Osteocyte (in vitro differentiated cells): ENCODE results near the gene LDLR. TPM values are rescaled to one million over a fixed set of nuclear protein-coding genes. Genes with fewer than 3 reads are reported as not detected.

Experiments used
- DNase-seq: peaks from one replicate; pipeline ENCODE4 v3.0.0; 2021; ENCODE audit warnings: mixed read lengths; ENCODE audit not compliant: unreplicated experiment; ENCODE audit errors: extremely low spot score
- H3K27ac Mint-ChIP-seq: one replicate; pipeline ENCODE4 v1.8.0; 2021; ENCODE audit warnings: mild to moderate bottlenecking, mixed read lengths; ENCODE audit not compliant: unreplicated experiment
- H3K27me3 Mint-ChIP-seq: one replicate; pipeline ENCODE4 v1.8.0; 2021; ENCODE audit warnings: mixed read lengths; ENCODE audit not compliant: unreplicated experiment
- H3K36me3 Mint-ChIP-seq: one replicate; pipeline ENCODE4 v1.8.0; 2021; ENCODE audit warnings: mixed read lengths; ENCODE audit not compliant: unreplicated experiment
- H3K4me1 Mint-ChIP-seq: one replicate; pipeline ENCODE4 v1.8.0; 2021; ENCODE audit warnings: mixed read lengths; ENCODE audit not compliant: unreplicated experiment
- H3K4me3 Mint-ChIP-seq: one replicate; pipeline ENCODE4 v1.8.0; 2021; ENCODE audit warnings: mild to moderate bottlenecking, moderate library complexity, mixed read lengths; ENCODE audit not compliant: unreplicated experiment
- H3K9me3 Mint-ChIP-seq: one replicate; pipeline ENCODE4 v1.8.0; 2021; ENCODE audit warnings: mixed read lengths; ENCODE audit not compliant: unreplicated experiment
- total RNA-seq: library from RNA; stranded (reverse); gene quantifications from 2 replicates; pipeline ENCODE4 v1.2.1, GENCODE V29; 2021
- TF ChIP-seq, protein P1 (sequence below): fragments of 200-600 bp; sonication (generic); IDR thresholded peaks from 2 replicates; pipeline ENCODE4 v1.5.0; 2021; ENCODE audit warnings: antibody characterized with exemption, mild to moderate bottlenecking, moderate library complexity

The LDLR gene
- total RNA-seq, 1 donor from 2014 or later: 96.9 TPM

DNA sequence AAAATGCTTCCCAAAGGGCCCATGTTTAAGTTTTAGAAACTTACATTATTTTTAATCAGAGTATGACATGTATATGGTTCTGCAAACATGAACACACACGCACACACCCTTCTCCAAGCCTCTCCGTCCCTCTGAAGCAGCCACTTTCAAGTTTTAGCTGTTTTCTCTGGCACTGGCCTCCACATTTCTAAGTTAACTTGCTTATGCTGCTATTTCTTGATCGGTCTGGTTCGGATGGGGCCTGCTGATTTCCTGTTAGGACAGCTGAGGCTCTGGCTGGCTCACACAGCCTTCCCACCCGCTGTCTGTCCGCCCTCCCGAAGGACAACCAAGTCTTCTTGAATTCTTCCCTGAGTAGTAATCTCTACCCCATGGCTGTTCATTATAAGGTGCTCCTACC lies 61.9 kb downstream of the LDLR start:
- TF ChIP-seq, protein P1, sequence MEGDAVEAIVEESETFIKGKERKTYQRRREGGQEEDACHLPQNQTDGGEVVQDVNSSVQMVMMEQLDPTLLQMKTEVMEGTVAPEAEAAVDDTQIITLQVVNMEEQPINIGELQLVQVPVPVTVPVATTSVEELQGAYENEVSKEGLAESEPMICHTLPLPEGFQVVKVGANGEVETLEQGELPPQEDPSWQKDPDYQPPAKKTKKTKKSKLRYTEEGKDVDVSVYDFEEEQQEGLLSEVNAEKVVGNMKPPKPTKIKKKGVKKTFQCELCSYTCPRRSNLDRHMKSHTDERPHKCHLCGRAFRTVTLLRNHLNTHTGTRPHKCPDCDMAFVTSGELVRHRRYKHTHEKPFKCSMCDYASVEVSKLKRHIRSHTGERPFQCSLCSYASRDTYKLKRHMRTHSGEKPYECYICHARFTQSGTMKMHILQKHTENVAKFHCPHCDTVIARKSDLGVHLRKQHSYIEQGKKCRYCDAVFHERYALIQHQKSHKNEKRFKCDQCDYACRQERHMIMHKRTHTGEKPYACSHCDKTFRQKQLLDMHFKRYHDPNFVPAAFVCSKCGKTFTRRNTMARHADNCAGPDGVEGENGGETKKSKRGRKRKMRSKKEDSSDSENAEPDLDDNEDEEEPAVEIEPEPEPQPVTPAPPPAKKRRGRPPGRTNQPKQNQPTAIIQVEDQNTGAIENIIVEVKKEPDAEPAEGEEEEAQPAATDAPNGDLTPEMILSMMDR: no peak
- peak overlapping the region; percentile 95 for H3K27ac Mint-ChIP-seq
- H3K4me3 Mint-ChIP-seq: no peak overlapping the region

DNA sequence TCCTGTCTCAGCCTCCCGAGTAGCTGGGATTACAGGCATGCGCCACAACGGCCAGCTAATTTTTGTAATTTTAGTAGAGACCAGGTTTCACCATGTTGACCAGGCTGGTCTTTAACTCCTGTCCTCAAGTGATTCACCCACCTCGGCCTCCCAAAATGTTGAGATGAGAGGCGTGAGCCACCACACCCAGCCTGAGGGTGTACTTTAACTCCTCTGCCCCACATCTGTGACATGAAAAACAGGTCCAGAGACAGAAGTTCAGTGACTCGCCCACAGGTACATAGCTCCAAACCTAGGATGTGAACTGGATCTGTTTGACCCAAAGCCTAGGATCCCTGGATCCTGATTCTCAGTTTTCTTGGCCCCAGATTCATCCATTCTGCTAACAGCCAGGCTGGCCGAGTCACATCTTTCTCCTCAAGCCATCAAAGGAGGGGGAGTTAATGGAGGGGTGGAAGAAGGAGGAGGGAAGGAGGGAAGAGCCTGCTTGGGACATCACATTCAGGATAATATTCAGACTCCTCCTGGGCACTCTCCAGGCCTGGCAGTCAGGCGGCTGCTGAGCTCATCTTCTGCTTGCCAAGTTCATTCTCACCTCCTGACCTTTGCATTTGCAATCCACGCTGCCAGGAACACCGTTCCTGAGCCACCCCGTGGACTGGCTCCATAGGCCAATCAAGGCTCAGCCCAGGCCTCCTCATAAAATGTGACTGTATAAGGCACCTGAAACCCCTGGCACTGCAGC lies 63.2 kb downstream of the LDLR start:
- no peaks in the 10 kb centered on the region for H3K9me3 Mint-ChIP-seq
- TF ChIP-seq, protein P1: no peak
- no peaks in the 10 kb centered on the region for H3K36me3 Mint-ChIP-seq
- peaks cover 47% of the 10 kb centered on the region for H3K4me1 Mint-ChIP-seq
- H3K27me3 Mint-ChIP-seq: no peaks in the 10 kb centered on the region
- peak overlapping the region; percentile 28 for H3K4me3 Mint-ChIP-seq
- no peak for DNase-seq
- H3K27ac Mint-ChIP-seq: peak overlapping the region; percentile 95

More for the DNA sequence above, 61.9 kb downstream of the LDLR start:
- Mint-ChIP-seq H3K9me3 (no peaks in the 10 kb centered on the region), H3K27me3 (no peaks in the 10 kb centered on the region), H3K4me1 (peaks cover 42% of the 10 kb centered on the region), H3K36me3 (peaks cover 2% of the 10 kb centered on the region)
- DNase-seq: no peak

DNA sequence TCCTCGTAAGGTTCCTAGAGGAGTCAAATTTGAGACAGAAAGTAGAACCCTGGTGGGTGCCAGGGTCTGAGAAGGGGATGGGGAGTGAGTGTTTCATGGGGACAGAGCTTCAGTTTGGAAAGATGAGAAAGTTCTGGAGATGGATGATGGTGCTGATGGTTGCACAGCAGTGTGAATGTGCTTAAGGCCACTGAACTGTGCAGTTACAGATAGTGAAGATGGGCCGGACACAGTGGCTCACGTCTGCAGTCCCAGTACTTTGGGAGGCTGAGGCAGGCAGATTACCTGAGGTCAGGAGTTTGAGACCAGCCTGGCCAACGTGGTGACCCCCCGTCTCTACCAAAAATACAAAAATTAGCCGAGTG lies 65.4 kb downstream of the LDLR start:
- no peaks in the 10 kb centered on the region for H3K36me3 Mint-ChIP-seq
- TF ChIP-seq, protein P1: no peak
- H3K9me3 Mint-ChIP-seq: no peaks in the 10 kb centered on the region
- H3K4me1 Mint-ChIP-seq: peaks cover 51% of the 10 kb centered on the region
- DNase-seq: no peak
- H3K4me3 Mint-ChIP-seq: peak overlapping the region; percentile 78
- no peaks in the 10 kb centered on the region for H3K27me3 Mint-ChIP-seq
- H3K27ac Mint-ChIP-seq: peak overlapping the region; percentile 67

DNA sequence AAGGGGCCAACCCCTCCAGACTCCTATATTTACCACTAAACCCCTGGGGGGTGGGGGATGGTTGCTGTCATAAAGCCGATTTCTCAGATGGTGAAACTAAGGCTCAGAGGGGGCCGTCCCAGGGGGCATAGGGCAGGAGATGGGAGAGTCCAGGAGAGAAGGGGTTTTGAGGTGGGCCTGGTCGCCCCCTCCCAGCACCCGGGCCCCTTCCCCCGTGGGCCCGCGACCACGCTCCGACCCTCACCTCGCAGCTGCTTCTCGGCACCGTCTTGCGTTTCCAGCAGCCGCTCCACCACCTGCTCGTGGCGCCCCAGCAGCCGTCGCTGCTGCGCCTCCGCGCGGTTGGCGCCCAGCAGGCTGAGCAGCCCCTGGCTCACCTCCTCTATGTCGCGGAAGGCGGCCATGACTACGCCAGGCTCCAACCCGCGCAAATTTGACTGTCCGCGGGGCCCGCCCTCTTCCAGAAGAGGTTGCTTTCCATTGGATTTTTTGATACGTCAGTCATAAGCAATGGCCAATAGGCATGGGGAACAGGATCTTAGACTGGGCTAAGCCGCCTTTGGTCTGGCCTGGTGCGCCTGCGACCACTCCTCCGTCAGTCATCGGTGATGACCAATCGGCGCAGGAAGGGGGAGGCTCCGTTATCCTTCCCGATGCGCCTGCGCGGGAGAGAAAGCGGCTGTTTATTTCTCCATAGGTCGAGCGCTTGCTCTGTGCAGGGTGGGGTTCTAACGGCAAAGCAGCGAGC lies 66.3 kb downstream of the LDLR start, which contains the start of gene SPC24:
Gene SPC24, minus strand, starts transcription at position 410 of the 748 bp plus-strand sequence. Its CDS starts 6 bp downstream, at position 404.
- TF ChIP-seq, protein P1: no peak
- H3K4me1 Mint-ChIP-seq: peaks cover 53% of the 10 kb centered on the region
- H3K9me3 Mint-ChIP-seq: no peaks in the 10 kb centered on the region
- no peaks in the 10 kb centered on the region for H3K27me3 Mint-ChIP-seq
- no peaks in the 10 kb centered on the region for H3K36me3 Mint-ChIP-seq
- H3K27ac Mint-ChIP-seq: peak within 1 kb of the TSS; percentile 77
- DNase-seq: peak; percentile 99
- H3K4me3 Mint-ChIP-seq: peak within 1 kb of the TSS; percentile 78
